GM06990 (cell line): ENCODE results near the gene C12orf75.
"Not testable (repeated sequence)": the region's sequence is repeated elsewhere in the genome, so short reads cannot be mapped to it uniquely, and the experiment has no call there.

Source experiments
- DNase-seq: peaks from one replicate; pipeline ENCODE4 v3.0.0-alpha.2; 2011; ENCODE audit not compliant: insufficient read length; ENCODE audit errors: extremely low read depth
- H3K27me3 ChIP-seq: replicated peaks from 2 replicates; pipeline ENCODE4 v1.6.0; 2011; ENCODE audit warnings: low read length; ENCODE audit not compliant: control insufficient read depth, insufficient read depth
- H3K36me3 ChIP-seq: 2 replicates; pipeline ENCODE4 v1.5.1; 2011; ENCODE audit warnings: low read length; ENCODE audit not compliant: control insufficient read depth, insufficient read depth
- H3K4me3 ChIP-seq: replicated peaks from 2 replicates; pipeline ENCODE4 v1.5.1; 2011; ENCODE audit warnings: low read depth, mild to moderate bottlenecking, control low read depth, low read length
- TF ChIP-seq, protein P1 (sequence below): IDR thresholded peaks from 2 replicates; pipeline ENCODE4 v1.5.1; 2011; ENCODE audit warnings: low read length, control low read depth, mild to moderate bottlenecking, inconsistent platforms; ENCODE audit not compliant: insufficient read depth, poor library complexity, severe bottlenecking

The C12orf75 gene

DNA sequence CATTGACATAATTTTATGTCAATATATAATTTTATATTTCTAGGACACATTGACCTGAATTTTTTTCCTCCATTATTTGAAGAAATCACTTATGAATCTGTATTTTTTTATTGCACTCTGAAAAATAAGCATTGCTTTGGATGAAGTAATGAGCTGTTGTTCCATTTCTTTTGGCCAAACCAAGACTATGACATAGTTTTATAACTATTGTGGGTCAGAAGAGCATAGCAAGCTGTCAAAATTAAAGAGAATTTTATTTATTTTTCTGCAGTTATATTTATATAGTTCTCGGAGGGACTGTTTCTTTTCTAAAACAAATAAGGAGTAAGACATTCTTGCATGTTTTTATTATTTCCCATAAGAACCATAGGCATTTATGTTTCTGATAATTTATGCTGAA, 8.5 kb downstream of the C12orf75 start:
- Histone ChIP-seq H3K4me3 (no peak overlapping the region), H3K27me3 (no peaks in the 10 kb centered on the region), H3K36me3 (peaks cover 2% of the 10 kb centered on the region; the same call in 1 of the 2 replicates)
- DNase-seq, result no peak
- TF ChIP-seq, protein P1, sequence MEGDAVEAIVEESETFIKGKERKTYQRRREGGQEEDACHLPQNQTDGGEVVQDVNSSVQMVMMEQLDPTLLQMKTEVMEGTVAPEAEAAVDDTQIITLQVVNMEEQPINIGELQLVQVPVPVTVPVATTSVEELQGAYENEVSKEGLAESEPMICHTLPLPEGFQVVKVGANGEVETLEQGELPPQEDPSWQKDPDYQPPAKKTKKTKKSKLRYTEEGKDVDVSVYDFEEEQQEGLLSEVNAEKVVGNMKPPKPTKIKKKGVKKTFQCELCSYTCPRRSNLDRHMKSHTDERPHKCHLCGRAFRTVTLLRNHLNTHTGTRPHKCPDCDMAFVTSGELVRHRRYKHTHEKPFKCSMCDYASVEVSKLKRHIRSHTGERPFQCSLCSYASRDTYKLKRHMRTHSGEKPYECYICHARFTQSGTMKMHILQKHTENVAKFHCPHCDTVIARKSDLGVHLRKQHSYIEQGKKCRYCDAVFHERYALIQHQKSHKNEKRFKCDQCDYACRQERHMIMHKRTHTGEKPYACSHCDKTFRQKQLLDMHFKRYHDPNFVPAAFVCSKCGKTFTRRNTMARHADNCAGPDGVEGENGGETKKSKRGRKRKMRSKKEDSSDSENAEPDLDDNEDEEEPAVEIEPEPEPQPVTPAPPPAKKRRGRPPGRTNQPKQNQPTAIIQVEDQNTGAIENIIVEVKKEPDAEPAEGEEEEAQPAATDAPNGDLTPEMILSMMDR, result no peak

DNA sequence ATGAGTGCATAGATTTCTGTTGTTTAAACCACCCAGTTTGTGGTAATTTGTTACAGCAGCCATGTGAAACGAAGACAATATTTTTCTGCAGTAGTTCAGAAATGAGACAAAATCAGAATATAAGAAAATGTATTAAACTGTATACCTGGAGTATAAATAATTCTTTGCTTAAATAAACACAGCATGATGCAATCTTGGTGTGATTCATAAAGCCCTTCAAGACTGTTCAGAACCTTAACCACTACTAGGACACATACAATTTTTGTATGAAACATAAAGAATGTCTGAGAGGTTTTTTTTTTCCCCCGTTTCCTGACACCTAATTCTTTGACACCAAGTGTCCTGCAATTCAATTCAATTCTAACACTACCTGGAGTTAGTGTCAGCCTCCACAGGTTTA, 10.5 kb downstream of the C12orf75 start:
- TF ChIP-seq, protein P1, result no peak
- no peak for DNase-seq
- Histone ChIP-seq H3K27me3 (no peaks in the 10 kb centered on the region), H3K36me3 (peaks cover 2% of the 10 kb centered on the region), H3K4me3 (no peak overlapping the region)

DNA sequence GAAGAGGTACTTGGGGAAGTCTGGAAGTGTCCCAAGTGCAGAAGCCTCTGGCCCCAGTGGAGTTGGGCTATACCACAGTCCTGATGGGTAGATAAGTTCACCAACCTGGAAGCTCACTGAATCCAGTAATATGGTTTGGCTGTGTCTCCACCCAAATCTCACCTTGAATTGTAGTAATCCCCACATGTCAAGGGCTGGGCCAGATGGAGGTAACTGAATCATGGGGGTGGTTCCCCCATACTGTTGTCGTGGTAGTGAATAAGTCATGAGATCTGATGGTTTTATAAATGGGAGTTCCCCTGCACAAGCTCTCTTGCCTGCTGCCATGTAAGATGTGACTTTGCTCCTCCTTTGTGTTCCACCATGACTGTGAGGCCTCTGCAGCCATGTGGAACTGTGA, 11.1 kb downstream of the C12orf75 start:
- not testable (repeated sequence) for H3K27me3 ChIP-seq, H3K36me3 ChIP-seq, H3K4me3 ChIP-seq, DNase-seq

DNA sequence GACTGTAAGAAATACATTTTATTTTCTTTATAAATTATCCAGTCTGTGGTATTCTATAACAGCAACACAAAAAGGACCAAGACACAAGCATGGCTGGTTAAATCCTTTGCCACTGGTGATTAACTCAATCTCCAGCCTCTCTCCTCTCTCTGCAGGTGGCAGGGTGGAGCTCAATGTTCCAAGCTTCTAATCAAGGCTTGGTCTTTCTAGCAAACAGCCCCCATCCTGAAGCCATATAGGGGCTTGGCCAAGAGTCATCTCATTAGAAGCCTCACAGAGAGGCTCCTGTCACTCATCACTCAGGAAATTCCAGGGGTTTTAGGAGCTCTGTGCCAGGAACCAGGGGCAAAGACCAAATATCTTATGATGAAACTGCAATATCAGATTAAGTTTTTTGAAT, 12.0 kb downstream of the C12orf75 start:
- no peak for DNase-seq
- Histone ChIP-seq H3K36me3 (peaks cover 2% of the 10 kb centered on the region), H3K27me3 (no peaks in the 10 kb centered on the region), H3K4me3 (no peak overlapping the region)
- TF ChIP-seq, protein P1, result no peak

DNA sequence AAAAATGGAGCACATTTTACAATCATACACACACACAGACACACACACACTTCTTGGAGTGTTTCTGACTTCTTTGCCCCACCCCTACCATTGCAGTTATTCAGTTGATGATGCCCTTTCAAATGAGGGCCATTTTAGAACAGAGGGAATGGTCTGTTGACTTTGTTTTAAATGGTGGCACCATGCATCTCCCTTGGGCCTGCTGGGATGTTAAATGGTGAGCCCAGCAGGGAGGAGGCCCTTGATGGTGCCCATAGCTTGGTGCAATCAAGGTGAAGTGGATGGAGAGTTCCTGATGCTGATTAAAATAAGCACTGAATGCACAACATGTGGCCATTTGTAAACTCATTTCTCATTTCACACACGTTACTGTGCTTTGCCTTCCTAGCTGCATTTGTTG, 13.3 kb downstream of the C12orf75 start:
- TF ChIP-seq, protein P1, result no peak
- no peak for DNase-seq
- H3K27me3 ChIP-seq, result no peaks in the 10 kb centered on the region
- H3K4me3 ChIP-seq, result no peak overlapping the region
- H3K36me3 ChIP-seq, result no peaks in the 10 kb centered on the region; the same call in none of the 2 replicates

DNA sequence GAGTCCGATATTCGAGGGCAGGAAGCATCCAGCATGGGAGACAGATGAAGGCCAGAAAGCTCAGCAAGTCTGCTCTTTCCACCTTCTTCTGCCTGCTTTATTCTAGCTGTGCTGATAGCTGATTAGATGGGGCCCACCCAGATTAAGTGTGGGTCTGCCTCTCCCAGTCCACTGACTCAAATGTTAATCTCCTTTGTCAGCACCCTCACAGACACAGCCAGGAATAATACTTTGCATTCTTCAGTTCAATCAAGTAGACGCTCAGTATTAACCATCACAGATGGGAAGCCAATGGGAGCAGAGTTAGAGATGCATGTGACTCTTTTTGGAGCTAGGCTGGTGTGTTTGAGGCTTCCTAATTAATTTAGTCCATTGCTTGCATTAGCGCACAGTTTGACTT, 17.0 kb downstream of the C12orf75 start:
- no peak overlapping the region for H3K4me3 ChIP-seq
- TF ChIP-seq, protein P1, result no peak
- H3K27me3 ChIP-seq, result no peaks in the 10 kb centered on the region
- no peak for DNase-seq
- no peaks in the 10 kb centered on the region; the same call in 1 of the 2 replicates for H3K36me3 ChIP-seq
